Mesothelial cell of epicardium (in vitro differentiated cells): ENCODE measurements around the gene MNT. TPM values are rescaled to one million over a fixed set of nuclear protein-coding genes. Genes with fewer than 3 reads are reported as not detected.

Source experiments
- DNase-seq, 2 experiments: peaks; one replicate each; pipeline ENCODE4 v3.0.0; 2021; ENCODE audit warnings: low spot score in 2 of 2; ENCODE audit not compliant: unreplicated experiment in 2 of 2
- H3K27ac Mint-ChIP-seq: 2 replicates; pipeline ENCODE4 v1.8.0; 2021; ENCODE audit warnings: mixed read lengths
- H3K27me3 Mint-ChIP-seq: 2 replicates; pipeline ENCODE4 v1.8.0; 2021; ENCODE audit warnings: low read depth, mixed read lengths
- H3K36me3 Mint-ChIP-seq: 2 replicates; pipeline ENCODE4 v1.8.0; 2021; ENCODE audit warnings: mixed read lengths
- H3K4me1 Mint-ChIP-seq: 2 replicates; pipeline ENCODE4 v1.8.0; 2021; ENCODE audit warnings: mixed read lengths
- H3K4me3 Mint-ChIP-seq: 2 replicates; pipeline ENCODE4 v1.8.0; 2021; ENCODE audit warnings: mild to moderate bottlenecking, moderate library complexity, mixed read lengths
- H3K9me3 Mint-ChIP-seq: 2 replicates; pipeline ENCODE4 v1.8.0; 2021; ENCODE audit warnings: mixed read lengths
- total RNA-seq: library from RNA; stranded (reverse); gene quantifications from 3 replicates; pipeline ENCODE4 v1.2.1, GENCODE V29; 2021
- TF ChIP-seq, protein P1 (sequence below): fragments of 200-600 bp; sonication (generic); IDR thresholded peaks from one replicate; pipeline ENCODE4 v1.5.0; 2021; ENCODE audit warnings: antibody characterized with exemption; ENCODE audit not compliant: unreplicated experiment

MNT gene
- total RNA-seq, 1 donor from 2014 or later = 49.1 TPM

- H3K4me1 Mint-ChIP-seq = peaks cover 27% of the 10 kb centered on the region
- no peak overlapping the region for H3K4me3 Mint-ChIP-seq
- TF ChIP-seq, protein P1, sequence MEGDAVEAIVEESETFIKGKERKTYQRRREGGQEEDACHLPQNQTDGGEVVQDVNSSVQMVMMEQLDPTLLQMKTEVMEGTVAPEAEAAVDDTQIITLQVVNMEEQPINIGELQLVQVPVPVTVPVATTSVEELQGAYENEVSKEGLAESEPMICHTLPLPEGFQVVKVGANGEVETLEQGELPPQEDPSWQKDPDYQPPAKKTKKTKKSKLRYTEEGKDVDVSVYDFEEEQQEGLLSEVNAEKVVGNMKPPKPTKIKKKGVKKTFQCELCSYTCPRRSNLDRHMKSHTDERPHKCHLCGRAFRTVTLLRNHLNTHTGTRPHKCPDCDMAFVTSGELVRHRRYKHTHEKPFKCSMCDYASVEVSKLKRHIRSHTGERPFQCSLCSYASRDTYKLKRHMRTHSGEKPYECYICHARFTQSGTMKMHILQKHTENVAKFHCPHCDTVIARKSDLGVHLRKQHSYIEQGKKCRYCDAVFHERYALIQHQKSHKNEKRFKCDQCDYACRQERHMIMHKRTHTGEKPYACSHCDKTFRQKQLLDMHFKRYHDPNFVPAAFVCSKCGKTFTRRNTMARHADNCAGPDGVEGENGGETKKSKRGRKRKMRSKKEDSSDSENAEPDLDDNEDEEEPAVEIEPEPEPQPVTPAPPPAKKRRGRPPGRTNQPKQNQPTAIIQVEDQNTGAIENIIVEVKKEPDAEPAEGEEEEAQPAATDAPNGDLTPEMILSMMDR = no peak
- H3K27me3 Mint-ChIP-seq = no peaks in the 10 kb centered on the region
- no peaks in the 10 kb centered on the region for H3K9me3 Mint-ChIP-seq
- H3K36me3 Mint-ChIP-seq = peaks cover 10% of the 10 kb centered on the region
- no peak for DNase-seq
- no peak overlapping the region for H3K27ac Mint-ChIP-seq
These were observed 12.2 kb downstream of the MNT start for GRCh38 chr17:2388683-2389055.

DNA sequence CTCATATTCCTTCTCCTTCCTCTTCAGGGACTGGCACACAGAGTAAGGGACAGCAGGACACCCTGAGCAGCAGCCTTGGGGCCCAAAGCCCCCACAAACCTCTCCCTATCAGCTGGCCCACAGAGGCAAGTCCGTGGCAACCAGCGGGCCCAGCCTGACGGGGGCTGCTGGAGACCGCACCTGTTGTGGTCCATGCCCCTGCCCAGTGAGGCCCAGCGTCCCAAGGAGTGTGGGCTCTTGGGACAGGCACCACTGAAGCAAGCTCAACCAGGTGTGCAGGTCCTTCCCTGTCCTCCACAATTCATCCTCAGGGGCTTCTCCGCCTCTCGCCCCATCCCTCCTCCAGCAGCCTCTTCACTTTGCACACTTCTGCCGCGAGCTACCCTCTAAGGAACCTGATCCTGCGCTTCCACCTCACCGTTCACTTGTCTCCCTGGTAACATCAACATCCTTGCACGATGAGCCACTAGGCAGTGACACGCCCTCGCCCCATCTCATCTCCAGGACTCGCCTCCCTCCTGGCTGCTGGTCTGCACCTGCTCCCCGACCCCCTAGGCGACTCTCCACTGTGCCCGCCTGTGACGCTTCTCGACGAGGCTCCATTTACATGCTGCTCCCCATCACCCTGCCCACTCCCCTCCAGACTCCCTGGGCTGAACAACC is 12.7 kb downstream of the MNT start:
- TF ChIP-seq, protein P1 = no peak
- no peak overlapping the region for H3K4me3 Mint-ChIP-seq
- peaks cover 31% of the 10 kb centered on the region for H3K4me1 Mint-ChIP-seq
- DNase-seq = no peak
- no peaks in the 10 kb centered on the region for H3K27me3 Mint-ChIP-seq
- H3K27ac Mint-ChIP-seq = no peak overlapping the region
- H3K9me3 Mint-ChIP-seq = no peaks in the 10 kb centered on the region
- peaks cover 10% of the 10 kb centered on the region for H3K36me3 Mint-ChIP-seq

DNA sequence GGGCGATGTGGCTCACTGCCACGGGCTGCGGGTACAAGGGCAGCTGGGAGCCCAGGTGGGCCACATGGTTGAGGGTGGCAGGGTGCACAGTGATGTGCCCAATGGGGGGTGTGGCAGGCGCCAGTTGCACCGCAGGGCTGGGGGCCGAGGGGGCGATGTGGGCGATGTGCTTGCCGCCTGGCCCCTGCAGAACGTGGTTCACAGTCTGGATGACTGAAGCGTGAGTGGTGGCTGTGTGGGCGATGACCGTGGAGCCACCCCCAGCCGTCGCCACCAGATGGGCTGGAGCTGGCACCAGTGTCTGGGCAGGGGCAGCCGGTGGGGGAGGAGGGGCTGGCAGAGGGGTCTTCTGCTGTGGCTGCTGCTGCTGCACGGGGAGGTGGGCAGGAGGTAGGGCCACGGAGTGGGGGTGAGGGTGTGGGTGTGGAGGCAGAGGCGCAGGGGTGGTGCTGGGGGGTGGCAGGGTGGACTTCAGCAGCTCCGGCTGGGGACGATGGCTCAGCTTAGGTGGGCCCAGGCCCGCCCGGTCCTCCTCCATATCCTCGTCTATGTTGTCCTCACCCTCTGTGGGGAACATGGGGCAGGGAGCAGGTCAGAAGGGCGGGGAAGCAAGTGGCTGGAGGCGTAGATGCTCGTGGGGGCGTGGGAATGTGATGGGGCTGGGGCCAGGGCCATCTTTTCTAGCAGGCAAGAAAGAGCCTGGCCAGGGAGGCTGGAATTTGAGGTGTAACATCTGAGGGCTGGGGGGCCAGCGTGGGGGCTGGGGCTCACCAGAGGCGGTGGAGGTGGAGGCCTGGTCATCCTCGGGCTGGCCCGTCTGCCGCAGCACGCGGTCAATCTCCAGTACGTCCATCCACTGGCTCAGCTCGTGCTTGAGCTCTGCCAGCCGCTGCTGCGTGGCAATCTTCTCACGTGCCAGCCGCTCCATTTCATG is 13.5 kb downstream of the MNT start:
- no peak for DNase-seq
- H3K36me3 Mint-ChIP-seq = peaks cover 10% of the 10 kb centered on the region
- no peak overlapping the region for H3K4me3 Mint-ChIP-seq
- TF ChIP-seq, protein P1 = no peak
- H3K27ac Mint-ChIP-seq = no peak overlapping the region
- peaks cover 30% of the 10 kb centered on the region for H3K4me1 Mint-ChIP-seq
- no peaks in the 10 kb centered on the region for H3K9me3 Mint-ChIP-seq
- no peaks in the 10 kb centered on the region for H3K27me3 Mint-ChIP-seq

GRCh38 chr17:2386400-2387085 is 14.3 kb downstream of the MNT start:
- DNase-seq = no peak
- Mint-ChIP-seq H3K27me3 (no peaks in the 10 kb centered on the region), H3K27ac (no peak overlapping the region), H3K4me3 (no peak overlapping the region), H3K36me3 (peaks cover 10% of the 10 kb centered on the region), H3K4me1 (peaks cover 22% of the 10 kb centered on the region), H3K9me3 (no peaks in the 10 kb centered on the region)
- TF ChIP-seq, protein P1 = no peak

GRCh38 chr17:2385240-2386210 is 15.3 kb downstream of the MNT start:
- peaks cover 18% of the 10 kb centered on the region for H3K4me1 Mint-ChIP-seq
- H3K36me3 Mint-ChIP-seq = peaks cover 10% of the 10 kb centered on the region
- DNase-seq = no peak
- no peaks in the 10 kb centered on the region for H3K27me3 Mint-ChIP-seq
- no peak overlapping the region for H3K27ac Mint-ChIP-seq
- no peaks in the 10 kb centered on the region for H3K9me3 Mint-ChIP-seq
- H3K4me3 Mint-ChIP-seq = no peak overlapping the region
- TF ChIP-seq, protein P1 = no peak
